ENCODE results near the gene TRMT1. TPM values are rescaled to one million over a fixed set of nuclear protein-coding genes. Genes with fewer than 3 reads are reported as not detected.

Gene TRMT1
- polyA plus RNA-seq, 5 donors: 25.1 to 36.1 (median 33.5) TPM

DNA sequence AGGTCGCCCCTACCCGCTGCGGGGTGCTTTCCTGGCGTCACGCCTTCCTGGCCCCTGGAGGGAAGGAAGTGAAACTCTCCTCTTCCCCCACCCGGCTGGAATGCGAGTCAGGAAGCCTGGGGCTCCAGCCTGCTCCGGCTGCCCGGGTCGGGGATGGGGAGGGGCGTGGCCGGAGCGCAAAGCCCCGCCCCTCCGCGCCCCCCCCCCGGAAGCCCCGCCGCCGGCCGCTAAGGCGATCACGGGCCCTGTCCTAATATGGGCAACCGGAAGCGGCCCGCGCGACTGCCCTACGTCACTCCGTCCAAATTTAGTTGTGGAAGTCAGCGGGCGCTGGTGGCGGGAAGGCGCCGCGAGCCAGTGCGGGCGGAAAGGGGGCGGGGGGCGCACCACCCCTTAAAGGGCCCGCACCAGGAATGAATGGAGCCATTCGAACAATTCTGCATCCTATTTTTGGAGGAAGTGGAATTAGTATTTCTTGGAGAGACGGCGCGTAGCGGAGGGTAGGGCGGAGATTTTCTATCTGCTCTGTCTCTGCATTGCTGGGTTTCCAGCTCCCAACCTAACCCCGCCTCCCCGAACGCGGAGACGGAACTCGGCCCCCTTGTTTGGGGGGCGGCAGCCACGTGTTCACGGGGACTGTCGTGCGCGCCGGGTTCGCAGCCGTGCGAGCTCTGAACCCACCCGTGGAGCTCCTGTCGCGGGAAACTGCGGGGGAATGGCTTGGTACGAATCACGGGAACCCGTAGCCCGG is 35.2 kb upstream of the TRMT1 start:
- DNase-seq: peak; percentile 97 to 98

GRCh38 chr19:13150931-13151604 is 34.5 kb upstream of the TRMT1 start:
- peak in 1 of 2 donors; percentile 36 for DNase-seq

GRCh38 chr19:13150187-13150930 is 33.8 kb upstream of the TRMT1 start, which contains the start of the genes IER2 and STX10:
Gene IER2, plus strand, starts transcription at chr19:13150411. Its CDS starts 2,776 bp downstream, at chr19:13153187.
Gene STX10, minus strand, starts transcription at chr19:13150375. Its CDS starts 202 bp downstream, at chr19:13150173.
- DNase-seq: peak; percentile 94

GRCh38 chr19:13149628-13150186 is 33.2 kb upstream of the TRMT1 start:
- DNase-seq: peak; percentile 29 to 54

GRCh38 chr19:13149173-13149627 is 32.7 kb upstream of the TRMT1 start:
- peak in 1 of 2 donors; percentile 15 for DNase-seq

DNA sequence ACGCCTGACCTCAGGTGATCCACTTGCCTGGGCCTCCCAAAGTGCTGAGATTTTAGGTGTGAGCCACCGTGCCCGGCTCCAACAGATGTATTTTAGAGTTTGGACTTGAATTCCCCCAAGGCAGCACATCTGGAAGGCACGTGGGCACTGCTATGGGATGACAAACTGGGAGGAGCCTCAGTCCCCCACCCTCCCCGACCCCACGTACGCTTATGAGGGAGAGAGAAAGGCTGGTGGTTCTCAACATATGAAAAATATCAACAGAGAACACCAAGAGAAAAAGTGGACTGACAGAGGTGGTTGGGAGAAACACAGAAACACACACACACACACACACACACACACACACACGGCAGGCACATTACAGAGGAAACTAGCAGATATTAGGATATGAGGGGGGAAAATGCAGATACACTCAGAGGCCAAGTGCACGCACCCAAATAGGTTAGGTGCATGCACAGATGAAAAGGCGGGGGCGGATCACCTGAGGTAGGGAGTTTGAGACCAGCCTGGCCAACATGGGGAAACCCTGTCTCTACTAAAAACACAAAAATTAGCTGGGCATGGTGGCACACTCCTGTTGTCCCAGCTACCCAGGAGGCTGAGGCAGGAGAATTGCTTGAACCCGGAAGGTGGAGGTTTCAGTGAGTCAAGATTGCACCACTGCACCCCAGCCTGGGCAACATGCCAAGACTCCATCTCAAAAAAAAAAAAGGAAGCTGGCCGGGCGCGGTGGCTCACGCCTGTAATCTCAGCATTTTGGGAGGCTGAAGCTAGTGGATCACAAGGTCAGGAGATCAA is 30.4 kb upstream of the TRMT1 start:
- DNase-seq: no peak

DNA sequence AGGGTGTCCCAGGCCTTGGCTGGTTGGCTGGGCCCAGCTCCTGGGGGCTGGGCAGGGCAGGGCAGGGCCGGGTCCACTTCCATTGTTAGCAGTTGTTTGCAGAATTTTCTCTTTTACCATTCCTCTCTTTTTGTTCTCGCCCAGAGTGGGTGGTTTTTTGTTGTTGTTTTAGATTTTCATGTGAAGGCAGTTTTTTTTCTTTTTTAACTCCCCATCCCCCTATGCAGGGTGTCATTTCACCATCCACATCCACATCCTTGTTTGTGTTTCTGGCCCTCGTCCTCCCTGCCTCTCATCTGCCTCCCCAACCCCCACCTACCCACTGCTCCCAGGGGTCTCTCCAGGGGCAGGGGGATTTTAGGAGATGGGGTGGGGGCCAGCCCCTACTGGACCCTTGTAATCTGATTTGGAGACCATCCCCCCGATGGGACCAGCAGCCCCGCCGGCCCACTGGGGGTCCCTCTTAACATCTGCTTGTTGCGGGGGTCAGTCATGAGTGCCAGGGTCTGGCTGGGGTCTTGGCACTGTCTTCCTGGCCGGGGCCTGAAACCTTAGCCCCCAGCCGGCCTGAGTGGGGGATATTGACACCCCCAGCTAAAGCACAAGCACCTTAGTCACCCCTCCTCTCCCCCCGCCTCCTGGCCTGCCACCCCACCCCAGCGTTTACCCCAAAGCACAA is 23.2 kb upstream of the TRMT1 start:
- no peak for DNase-seq

GRCh38 chr19:13138916-13139198 is 22.3 kb upstream of the TRMT1 start:
- no peak for DNase-seq

DNA sequence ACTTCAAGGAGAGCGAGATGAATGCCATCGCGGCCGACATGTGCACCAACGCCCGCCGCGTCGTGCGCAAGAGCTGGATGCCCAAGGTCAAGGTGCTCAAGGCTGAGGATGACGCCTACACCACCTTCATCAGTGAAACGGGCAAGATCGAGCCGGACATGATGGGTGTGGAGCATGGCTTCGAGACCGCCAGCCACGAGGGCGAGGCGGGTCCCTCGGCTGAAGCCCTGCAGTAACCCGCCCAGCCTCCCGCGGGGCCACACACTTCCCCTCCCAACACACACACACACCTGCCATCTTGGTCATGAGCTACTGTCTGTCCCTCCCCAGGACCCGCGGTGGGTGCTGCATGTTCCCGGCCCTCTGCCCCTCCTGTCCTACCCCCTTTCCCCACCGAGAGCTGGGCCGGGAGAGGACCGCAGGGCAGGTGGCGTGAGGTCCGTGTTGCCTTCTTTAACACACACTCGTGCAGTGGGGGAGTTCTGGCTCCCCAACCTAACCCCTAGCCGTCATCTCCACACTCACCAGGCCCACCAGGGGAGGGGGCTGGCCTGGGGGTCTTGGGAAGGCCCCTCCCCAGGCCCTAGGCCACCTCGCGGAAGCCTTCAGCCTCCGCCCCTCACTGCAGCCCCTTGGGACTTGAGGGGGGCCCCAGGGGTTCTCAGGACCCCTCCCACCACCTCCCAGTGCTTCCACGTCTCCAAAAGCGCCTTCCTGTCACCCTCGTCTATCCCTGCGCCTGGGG is 21.8 kb upstream of the TRMT1 start:
- DNase-seq: no peak

GRCh38 chr19:13137290-13137794 is 20.8 kb upstream of the TRMT1 start:
- no peak for DNase-seq

DNA sequence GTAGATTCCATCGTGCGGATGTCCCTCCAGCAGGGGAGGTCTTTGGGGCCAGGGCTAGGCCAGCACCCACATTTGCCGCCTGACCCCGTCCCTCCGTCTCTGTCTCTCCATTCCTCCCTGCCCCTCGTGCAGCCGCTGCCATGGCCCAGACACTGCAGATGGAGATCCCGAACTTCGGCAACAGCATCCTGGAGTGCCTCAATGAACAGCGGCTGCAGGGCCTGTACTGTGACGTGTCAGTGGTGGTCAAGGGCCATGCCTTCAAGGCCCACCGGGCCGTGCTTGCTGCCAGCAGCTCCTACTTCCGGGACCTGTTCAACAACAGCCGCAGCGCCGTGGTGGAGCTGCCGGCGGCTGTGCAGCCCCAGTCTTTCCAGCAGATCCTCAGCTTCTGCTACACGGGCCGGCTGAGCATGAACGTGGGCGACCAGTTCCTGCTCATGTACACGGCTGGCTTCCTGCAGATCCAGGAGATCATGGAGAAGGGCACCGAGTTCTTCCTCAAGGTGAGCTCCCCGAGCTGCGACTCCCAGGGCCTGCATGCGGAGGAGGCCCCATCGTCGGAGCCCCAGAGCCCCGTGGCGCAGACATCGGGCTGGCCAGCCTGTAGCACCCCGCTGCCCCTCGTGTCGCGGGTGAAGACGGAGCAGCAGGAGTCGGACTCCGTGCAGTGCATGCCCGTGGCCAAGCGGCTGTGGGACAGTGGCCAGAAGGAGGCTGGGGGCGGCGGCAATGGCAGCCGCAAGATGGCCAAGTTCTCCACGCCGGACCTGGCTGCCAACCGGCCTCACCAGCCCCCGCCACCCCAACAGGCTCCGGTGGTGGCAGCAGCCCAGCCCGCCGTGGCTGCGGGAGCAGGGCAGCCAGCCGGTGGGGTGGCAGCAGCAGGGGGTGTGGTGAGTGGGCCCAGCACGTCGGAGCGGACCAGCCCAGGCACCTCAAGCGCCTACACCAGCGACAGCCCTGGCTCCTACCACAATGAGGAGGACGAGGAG is 18.8 kb upstream of the TRMT1 start:
- no peak for DNase-seq

DNA sequence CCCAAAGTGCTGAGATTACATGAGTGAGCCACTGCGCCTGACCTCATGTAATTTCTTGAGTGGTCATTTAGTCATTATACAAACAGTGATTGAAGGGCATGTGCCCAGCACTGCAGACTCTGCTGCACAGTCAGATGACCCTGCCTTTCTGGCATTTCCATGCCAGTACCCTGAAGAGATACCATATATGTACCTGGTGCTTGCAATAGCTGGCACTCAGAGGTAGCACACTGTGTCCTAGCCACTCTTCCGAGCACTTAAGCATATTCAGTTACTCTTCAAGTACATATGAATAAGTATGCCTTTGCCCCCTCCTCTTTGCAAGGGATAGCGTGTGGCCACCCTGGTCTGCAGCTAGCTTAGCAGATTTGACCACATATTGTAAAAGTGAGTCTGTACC is 18.1 kb upstream of the TRMT1 start:
- DNase-seq: no peak

DNA sequence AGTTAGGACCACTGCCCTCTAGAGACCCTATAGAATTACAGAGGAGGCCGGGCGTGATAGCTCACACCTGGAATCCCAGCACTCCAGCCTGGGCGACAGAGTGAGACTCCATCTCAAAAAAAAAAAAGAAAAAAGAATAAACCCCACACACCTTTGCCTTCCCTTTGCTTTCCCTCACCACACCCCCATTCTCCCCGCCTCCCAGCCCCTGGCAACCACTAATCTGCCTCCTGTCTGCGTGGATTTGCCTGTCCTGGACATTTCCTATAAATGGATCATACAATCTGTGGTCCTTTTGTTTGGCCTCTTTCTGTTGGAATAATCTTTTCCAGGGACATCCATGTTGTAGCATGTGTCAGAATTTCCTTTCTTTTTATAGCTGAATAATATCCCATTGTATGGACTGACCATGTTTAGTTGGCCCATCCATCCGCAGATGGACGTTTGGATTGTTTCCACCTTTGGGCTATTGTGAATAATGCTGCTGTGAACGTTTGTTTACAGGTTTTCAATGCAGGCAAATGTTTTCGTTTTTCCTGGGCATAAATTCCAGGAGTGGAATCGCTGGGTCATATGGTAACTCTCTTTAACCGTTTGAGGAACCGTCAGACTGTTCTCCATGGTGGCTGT is 16.8 kb upstream of the TRMT1 start:
- no peak for DNase-seq

GRCh38 chr19:13132471-13133180 is 16.1 kb upstream of the TRMT1 start:
- DNase-seq: no peak

- no peak for DNase-seq
Measured at GRCh38 chr19:13130886-13131490, 14.4 kb upstream of the TRMT1 start.

GRCh38 chr19:13129384-13129783 is 12.8 kb upstream of the TRMT1 start:
- no peak for DNase-seq

DNA sequence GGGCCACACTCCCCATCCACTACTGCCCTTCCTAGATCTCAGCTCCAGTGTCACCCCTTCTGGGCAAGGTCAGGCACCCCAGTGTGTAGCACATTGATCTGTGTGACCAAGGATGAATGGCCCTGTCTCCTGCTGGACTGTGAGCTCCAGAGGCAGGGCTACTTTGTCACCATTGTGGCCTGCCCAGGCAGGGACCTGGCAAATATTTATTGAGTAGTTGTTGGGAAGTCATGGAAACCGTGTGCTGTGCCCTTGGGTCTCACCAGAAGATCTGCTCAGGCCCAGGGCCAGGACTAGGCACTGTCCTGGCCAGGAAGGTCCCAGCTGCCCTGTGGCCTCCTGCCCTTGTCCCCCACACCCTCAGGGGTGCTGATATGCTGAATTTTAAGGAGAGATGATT is 12.0 kb upstream of the TRMT1 start:
- no peak for DNase-seq
